Activated CD8-positive, alpha-beta memory T cell treated with anti-CD3 and anti-CD28 coated beads for 24 hours (primary cell): ENCODE results near the gene MLC1.

Experiments used
- DNase-seq: peaks from one replicate; pipeline ENCODE4 v3.0.0-alpha.2; 2020

MLC1 gene

DNA sequence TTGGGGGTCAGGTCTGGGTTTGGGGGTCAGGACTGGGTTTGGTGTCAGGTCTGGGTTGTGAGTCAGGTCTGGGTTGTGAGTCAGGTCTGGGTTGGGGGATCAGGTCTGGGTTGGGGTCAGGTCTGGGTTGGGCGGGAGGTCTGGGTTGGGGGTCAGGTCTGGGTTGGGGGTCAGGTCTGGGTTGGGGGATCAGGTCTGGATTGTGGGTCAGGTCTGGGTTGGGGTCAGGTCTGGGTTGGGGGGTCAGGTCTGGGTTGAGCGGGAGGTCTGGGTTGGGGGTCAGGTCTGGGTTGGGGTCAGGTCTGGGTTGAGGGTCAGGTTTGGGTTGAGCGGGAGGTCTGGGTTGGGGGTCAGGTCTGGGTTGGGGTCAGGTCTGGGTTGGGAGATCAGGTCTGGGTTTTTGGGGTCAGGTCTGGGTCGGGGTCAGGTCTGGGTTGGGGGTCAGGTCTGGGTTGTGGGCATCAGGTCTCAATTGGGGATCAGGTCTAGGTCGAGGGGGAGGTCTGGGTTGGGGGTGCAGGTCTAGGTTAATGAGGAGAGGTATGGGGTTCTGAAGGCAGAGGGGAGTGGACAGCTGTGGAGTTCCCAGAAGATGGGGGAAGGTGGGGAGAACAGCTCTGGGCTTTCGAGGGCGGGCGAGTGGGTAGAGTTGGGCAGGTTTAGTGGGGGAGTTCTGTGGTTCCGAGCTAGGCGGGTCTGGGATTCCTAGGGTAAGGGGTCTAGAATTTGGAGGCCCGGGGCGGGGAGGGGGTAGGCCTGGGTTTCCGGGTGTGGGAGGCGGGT lies 27.8 kb downstream of the MLC1 start:
- no peak for DNase-seq

DNA sequence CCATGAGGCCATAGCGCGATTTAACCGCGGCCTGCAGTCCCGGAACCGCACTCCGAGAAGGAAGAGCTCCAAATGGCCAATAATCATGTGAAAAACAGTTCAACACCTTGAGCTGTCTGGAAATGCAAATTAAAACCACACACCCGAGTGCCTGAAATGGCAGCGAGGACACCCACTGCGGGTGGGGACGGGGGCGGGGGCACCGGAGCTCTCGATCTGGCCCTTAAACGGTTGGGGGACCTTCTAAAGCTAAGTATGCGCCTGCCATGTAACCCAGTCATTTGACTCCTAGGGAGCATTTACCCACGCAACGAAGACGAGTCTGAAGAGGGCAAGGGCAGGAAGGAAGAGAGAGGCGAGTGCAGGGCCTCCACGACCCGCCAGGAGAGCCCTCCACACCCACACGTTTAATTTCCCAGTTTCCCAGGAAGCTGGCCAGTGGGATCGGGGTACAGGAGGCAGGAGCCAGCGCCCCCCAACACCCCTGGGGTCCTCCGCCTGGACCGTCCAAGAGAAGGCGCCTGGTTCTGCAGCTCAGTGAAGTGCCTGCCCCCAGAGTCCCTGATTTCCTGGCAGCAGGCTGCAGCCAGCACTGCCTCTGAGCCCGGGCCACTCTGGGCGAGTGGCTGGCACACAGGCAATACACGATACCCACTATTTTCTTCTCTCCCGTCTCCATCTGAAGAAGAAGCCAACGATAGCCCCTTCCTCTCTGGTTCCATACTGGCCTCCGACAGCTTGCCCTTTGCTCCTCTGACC lies 28.8 kb downstream of the MLC1 start:
- DNase-seq, result no peak

DNA sequence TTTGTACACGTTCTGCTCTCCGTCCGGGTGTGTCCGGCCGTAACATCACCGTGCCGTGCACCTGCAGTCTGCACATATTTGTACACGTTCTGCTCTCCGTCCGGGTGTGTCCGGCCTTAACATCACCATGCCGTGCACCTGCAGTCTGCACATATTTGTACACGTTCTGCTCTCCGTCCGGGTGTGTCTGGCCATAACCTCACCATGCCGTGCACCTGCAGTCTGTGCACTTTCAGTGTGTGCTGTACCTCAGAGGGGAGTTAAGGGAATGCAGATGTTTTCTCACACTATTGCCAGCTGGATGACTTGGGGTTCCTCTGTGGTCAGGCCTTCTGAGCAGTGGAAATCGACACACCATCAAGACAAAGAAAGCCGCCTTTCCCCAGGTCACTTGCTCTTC lies 31.4 kb downstream of the MLC1 start:
- DNase-seq, result no peak

DNA sequence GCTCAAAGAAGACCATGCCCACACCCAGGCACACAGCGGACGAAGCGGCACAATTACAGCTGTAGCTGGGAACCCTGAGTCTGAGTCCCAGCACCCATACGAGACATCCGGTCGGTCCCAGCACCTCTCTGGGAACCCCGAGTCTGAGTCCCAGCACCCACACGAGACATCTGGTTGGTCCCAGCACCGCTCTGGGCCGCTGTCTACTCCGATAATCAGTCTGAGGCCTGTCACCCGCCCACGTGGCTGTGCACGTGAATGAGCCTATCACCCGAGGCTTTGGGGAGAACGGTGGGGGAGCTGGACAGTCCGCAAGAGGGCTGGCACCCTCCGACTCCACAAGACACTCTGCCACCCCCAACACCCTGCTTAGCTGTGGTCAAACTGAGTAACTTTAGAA lies 33.3 kb downstream of the MLC1 start:
- DNase-seq, result no peak

DNA sequence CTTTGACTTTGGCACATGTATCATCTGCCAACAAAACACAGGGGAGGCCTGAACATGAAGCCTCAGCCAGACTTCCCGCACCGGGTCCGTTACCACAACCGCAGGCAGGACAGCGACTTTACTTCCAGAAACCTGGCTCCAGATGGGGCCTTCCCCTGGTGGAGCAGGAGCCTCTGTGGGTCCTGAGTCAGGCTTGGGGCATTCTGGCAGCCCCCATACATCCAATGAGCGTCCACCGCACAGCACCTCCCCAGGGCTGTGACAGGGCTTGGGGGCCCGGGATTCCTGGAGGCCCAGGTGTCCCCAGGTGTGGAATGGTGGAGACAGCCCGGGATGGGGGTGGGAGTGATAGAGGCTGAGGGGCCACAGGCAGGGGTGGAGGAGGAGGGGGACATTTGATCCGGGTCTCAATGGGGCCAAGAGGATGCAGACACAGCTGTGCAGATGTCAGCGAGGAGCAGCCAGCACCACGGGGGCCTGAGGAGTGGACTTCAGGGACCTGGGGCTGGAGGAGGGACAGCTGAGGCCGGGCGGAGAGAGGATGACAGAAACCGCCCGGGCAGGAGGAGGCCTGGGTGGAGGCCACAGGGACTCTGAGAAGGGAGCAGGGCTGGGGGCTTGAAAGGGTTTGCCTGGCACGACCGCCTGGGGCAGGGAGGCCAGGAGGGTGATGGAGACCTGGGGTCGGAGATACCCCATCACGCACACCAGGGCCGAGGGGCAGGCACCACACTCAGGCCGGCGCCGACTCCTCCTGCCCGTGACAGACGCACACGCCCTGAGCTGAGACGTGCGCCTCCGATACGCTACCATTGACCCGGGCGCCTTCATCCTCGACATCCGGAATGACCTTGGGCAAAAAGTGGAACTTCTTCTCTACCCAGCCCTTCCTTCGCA lies 35.7 kb downstream of the MLC1 start:
- no peak for DNase-seq

DNA sequence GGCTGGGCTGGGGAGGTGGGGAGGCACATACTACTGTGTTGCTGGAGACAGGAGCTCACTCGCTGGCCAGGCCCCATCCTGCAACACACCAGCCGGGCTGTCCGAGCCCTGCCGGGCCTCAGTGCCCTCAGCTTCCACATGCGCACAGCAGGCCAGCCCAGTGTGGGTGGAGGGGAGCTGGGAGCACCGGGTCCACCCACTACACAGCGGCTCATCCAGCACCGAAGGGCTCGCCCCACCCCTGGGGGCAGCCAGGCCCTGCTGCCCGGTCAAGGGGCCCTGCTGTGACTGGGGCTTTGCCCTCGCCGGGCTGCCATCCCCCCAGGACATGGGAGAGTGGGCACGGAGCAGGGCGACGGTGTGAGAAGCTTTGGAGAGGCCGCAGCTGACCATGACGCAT lies 36.4 kb downstream of the MLC1 start:
- no peak for DNase-seq

DNA sequence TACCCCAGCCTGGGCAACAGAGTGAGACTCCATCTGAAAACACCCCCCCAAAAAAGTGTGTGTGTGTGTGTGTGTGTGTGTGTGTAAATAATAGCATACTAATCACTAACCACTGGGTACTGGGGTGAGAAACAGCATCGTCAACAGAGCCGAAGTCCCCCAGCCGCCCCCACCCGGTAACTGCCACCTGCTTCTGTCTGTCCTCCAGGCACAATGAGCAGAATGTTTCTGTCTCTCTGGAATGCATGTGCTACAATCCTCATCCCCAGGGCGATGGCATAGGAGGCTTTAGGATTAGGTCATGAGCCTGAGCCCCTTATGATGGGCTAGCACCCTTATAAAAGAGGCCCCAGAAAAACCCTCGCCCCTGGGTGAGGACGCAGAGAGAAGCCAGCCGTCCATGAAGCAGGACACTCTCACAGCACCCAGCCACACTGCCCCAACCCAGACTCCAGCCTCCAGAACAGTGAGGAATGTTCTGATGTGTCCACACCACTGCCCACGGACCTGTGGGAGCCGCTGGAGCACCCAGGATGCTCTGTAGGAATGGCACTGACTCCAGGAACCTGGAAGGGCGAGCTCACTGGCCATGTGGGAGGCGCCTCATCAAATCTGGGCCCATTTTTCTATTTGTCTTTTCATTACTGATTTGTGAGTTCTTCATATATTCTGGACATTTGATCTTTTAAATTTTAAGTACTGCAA lies 37.0 kb downstream of the MLC1 start:
- DNase-seq, result no peak

DNA sequence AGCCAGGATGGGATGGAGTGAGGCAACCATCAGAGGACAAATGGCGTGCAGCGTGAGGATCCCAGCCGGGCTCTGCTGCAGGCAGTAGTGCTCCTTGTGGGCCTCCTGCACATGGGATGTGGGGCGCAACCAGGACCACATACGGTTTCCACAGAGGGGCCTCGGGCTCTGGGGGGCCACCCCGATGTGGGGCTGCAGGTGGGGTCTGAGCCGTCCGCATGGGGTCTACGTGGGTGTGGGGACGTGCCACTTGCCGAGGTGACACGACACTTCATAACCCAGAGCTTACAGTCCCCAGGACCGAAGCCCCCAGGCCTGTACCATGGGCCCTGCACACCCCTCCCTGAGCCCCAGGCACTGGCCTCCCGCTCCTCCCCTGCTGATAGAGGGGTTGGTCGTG lies 37.9 kb downstream of the MLC1 start:
- DNase-seq, result no peak

DNA sequence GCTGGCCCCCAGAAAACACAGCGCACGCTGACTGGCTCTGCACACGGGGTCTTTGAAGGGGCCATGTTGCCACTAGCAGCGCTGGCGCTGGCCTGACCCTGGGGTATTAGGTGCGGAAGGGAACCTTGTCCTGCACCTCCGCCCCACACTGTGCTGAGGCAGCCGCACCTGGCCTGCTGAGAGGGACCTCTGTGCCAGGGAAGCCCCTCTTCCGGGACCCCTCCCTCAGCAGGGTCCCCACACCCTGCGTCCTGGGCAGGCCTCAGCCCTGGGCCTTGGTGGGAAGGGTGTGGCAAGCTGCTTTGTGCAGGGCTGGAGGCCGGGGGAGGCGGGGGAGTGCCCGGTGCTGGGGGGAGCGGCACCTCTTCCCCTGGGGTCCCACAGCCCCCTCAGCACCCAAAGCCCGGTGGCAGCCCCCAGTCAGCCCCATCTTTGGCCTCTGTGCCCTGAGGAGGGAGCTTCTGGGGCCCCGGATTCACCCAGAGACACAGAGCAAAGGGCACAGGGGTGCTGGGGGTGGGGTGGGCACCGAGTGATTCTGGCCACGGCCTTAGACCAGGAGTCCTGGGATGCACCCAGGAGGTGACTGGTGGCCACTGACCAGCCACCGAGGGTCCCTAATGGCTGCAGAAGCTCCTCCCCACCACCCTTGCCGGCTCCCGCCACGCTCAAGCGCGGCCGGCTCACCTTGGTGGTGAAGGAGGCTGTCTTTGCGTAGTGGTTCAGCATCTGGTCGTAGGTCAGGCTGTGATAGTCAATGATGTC lies 38.6 kb downstream of the MLC1 start:
- DNase-seq, result no peak

DNA sequence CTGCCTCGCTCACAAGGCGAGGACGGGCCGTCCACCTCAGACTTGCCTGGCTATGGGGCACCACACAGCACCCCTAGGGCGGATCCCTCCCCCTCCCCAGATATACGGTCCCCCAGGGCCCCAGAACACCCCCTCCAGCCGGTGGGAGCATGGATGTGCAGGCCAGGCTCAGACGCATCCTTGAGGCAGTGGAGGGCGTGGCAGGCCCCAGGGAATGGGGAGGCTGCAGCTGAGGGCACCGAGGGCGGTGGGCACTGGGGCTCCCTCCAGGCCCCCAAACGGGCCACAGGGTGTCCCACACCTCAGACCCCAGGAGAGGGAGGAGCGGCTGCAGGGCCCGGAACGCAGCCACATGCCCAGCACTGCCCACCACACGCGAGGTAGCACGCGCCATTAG lies 39.2 kb downstream of the MLC1 start:
- DNase-seq, result no peak

DNA sequence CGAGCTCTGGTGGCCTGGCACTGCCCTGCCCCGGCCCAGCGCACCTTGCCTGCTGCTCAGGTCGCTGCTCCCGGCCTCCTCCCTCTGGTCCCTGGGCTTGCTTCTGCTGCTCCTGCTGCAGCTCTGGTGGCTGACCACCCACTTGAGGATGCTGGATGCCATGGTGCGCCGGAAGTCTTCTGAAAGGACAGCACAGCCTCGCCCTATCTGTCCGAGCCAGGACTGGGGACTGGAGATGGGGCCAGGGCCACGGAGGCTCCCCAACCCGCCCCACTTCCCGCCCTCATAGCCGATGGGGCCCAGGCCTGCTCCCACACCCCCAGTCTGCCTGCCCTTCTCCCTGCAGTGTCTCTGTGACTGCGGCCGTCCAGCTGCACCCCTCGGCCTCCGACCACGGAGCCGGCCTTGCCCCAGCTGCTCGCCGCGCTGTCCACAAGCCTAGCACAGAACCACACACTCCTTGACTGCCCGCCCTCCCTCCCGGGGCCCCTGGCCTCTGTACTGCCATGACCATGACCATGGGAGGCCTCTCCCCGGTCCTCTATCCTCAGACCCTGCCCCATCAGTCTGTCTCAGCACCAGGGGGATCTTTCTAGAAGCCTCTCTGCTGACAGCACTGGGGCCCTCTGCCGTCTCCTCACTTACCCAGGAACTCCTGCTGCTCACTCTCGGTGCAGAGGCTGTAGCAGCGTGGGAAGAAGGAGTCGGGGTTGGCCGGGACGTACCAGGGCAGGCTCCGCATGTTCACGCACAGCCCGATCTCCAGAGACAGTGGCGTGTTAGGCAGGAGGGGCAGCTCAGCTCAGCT lies 39.8 kb downstream of the MLC1 start:
- DNase-seq, result no peak

DNA sequence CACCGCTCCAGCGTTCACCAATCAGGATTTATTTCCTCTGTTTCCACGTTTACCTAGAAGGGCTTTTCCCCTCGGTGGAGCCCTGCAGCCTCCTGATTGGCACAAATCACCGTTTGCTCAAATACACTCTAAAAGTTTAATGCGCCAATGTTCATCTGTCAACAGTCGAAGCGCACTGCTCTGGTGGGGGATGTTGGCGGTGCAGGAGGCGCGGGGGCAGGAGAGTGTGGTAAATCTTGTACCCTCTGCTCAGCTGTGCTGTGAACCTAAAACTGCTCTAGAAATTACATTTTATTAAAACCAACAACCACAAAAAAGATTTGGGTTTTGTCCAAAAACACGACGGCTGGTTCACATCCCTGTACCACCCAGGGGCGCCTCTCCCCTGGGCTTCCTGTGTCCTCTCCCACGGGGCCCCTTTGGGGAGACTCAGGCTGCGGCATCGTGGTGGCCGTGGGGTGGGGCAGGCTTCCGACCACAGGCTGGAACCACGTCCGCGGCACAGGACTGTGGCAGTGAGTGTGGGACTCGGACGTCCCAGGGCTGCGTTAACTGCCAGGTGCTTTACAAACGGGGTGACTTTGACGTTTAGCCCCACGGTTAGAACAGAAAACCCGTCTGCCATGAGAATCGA lies 40.6 kb downstream of the MLC1 start:
- DNase-seq, result no peak

DNA sequence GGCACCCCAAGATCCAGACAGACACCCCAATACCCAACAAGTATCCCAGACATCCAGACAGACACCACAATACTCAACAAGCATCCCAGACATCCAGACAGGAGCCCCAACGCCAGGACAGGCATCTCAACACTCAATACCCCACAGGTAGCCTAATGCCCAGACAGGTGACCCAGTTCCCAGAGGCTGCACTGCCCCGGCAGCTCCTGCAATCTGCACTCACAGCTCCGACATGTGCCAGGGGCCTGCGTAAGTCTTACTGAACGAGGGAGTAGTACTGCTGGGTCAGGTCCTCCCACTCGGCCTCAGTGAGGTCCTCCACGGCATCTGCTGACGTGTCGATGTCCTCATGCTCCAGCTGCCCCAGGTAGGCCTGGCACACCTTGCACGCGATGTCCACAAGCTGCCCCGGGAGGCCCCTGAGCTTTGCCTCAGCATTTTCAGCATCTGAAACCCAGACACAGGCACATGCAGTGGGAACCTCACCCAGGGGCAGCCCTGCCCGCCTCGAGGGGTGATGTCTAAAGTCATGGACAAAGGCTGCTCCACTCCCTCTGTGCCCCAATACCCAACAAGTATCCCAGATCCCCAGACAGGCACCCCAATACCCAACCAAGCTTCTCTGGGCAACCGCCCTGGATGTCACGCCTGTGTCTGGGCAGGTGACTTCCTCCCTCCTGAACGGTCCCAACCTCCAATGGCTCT lies 43.7 kb downstream of the MLC1 start:
- DNase-seq, result no peak

DNA sequence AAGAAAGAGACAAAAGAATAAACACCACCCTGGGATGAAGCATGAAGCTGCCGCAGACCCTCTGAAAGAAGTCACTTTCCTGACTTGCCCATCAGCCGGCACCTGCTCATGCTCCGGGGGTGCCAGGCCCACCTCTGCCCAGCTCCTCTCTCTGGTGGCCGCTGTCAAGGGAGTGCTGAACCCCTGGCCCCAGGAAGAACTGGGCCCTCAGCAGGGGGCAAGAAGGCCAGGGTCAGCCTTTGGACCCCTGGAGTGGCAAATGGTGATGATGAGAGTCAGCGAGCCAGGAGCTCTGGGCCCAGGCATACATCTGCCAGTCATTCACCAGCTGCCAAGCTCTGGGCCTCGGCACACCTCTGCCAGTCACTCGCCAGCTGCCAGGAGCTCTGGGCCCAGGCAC lies 44.5 kb downstream of the MLC1 start:
- no peak for DNase-seq

DNA sequence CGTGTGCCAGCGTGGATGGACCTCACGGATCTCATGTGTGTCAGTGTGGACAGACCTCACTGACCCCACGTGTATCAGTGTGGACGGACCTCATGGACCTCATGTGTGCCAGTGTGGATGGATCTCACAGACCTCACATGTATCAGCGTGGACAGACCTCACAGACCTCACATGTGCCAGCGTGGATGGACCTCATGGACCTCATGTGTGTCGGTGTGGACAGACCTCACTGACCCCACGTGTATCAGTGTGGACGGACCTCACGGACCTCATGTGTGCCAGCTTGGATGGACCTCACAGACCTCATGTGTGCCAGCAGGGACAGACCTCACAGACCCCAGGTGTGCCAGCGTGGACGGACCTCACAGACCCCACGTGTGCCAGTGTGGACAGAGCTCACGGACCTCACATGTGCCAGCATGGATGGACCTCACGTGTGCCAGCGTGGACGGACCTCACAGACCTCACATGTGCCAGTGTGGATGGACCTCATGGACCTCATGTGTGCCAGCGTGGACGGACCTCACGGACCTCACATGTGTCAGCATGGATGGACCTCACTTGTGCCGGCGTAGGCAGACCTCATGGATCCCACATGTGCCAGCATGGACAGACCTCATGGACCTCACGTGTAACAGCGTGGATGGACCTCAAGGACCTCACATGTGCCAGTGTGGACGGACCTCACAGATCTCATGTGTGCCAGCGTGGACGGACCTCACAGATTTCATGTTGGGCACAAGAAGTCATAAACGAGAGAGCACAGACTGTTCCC lies 45.4 kb downstream of the MLC1 start:
- no peak for DNase-seq

DNA sequence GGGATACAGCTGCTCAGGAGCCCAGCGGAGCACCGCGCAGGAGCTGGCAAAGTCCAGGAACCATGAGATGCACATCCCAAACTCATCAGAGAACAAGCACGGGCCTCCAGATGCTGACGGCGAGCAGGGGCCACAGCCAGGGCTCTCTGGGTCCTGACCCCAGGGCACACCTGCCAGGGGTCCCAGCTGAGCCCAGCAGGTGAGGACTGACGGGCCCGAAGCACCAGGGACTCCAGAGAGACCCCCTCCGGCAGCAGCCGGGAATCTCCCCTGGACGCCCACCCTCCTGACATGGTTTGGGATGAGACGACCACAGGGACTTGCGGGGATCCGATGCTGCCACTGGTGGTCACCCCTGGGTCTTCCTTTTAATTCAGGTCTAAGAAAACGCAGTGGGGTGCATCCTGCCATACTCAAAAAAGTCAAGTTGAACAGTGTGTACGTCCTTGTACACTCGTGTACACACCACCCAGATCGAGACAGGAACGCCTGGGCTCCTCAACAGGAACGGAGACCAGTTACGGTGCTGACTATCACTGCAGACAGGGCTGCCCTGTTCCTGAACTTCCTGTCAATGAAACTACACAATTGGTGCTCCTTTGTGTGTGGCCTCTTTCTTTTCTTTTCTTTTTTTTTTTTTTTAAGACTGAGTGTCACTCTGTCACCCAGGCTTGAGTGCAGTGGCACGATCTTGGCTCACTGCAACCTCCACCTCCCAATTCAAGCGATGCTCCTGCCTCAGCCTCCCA lies 49.1 kb downstream of the MLC1 start:
- no peak for DNase-seq

DNA sequence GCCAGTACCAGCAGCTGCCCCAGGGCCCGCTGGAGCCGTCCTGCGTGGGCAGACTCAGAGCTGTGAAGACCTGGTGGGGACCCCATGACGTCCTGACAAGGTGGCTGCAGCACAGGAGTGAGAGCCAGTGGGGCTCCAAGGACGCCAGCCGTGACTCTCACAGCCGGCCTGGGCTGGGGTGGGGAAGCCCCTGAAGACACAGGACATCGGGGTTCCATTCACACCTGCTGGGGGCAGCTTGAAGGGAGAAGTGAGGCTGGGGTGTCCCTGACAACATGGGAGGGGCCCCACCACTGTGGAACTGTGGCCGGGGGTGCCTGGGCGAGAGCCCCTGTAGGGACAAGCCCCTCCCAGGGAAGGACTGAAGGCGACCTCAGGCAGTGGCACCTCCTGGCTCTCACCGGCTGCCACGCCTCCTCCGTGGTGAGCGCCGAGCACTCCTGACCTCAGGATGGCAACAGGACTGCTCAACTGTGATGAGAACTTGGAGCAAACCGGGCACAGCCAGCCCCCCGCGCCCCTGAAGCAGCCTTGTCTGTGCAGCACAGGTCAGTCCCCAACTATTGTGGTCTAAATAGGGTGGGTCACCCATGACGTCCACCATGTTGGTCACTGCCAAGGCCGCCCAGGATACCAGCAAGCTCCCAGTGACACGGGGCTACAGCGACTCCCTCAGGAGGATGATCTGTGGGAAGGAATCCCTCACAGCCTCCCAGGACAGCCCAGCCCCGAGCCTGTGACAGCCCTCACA lies 49.9 kb downstream of the MLC1 start:
- no peak for DNase-seq
